K562 (cell line): ENCODE measurements around the gene AMBRA1. TPM values are rescaled to one million over a fixed set of nuclear protein-coding genes. Genes with fewer than 3 reads are reported as not detected.

Experiments
- ASH1L ChIP-seq: fragments of 450-650 bp; IDR thresholded peaks from 2 replicates; pipeline ENCODE4 v1.6.1; 2018; ENCODE audit warnings: borderline replicate concordance, mild to moderate bottlenecking, low read depth; ENCODE audit not compliant: partially characterized antibody
- BCL6 ChIP-seq: fragments of 250-450 bp; sonication (Bioruptor Pico); IDR thresholded peaks from 2 replicates; pipeline ENCODE4 v1.4.0; 2020
- EP400 ChIP-seq: fragments of 450-650 bp; IDR thresholded peaks from 2 replicates; pipeline ENCODE4 v1.6.1; 2017; ENCODE audit warnings: antibody characterized with exemption, mild to moderate bottlenecking, moderate library complexity
- ETV5 ChIP-seq: sonication (generic); formaldehyde crosslinking; IDR thresholded peaks from 2 replicates; pipeline ENCODE4 v1.4.0; 2020; ENCODE audit warnings: low read depth, mild to moderate bottlenecking, missing genetic modification reagents
- RBM15 ChIP-seq: fragments of 200-400 bp; formaldehyde crosslinking; IDR thresholded peaks from 2 replicates; pipeline ENCODE4 v1.6.1; 2018; ENCODE audit warnings: mild to moderate bottlenecking, low read length, moderate library complexity; ENCODE audit not compliant: insufficient read depth
- TFAM ChIP-seq: fragments of 250-450 bp; sonication (Bioruptor Pico); conservative IDR thresholded peaks from 2 replicates; pipeline ENCODE4 v1.5.0; 2021; ENCODE audit warnings: mild to moderate bottlenecking, moderate library complexity
- ZKSCAN8 ChIP-seq: fragments of 200-800 bp; sonication (Bioruptor generic); IDR thresholded peaks from 2 replicates; pipeline ENCODE4 v1.6.1; 2016; ENCODE audit warnings: missing genetic modification characterization, missing compliant biosample characterization
- ZNF146 ChIP-seq: IDR thresholded peaks from one replicate; pipeline ENCODE4 v1.6.1; 2018; ENCODE audit warnings: missing compliant biosample characterization; ENCODE audit not compliant: unreplicated experiment
- ZNF217 ChIP-seq: sonication (generic); formaldehyde crosslinking; IDR thresholded peaks from 2 replicates; pipeline ENCODE4 v1.8.0; 2022; ENCODE audit warnings: mild to moderate bottlenecking, missing genetic modification reagents
- ZNF77 ChIP-seq: fragments of 250-450 bp; sonication (Bioruptor Pico); IDR thresholded peaks from 2 replicates; pipeline ENCODE4 v1.5.0; 2020
- polyA plus RNA-seq, 8 experiments: library from polyadenylated mRNA; depleted of rRNA in 4 of 8; stranded (reverse) in 5 of 8; unstranded in 3 of 8; fragments of >200 nt; fragmentation: Nextera tagmentation in 2 of 8; fragmentation: Illumina TruSeq in 1 of 8; extraction: Ambion mirVana in 2 of 8; extraction: Trizol in 1 of 8; gene quantifications; 2 replicates each; pipeline versions ENCODE4 v1.2.1 to v1.2.3, GENCODE V29; 2011 to 2014; ENCODE audit warnings: inconsistent platforms in 1 of 8, missing spikeins in 1 of 8
- total RNA-seq, 7 experiments: library from RNA; depleted of rRNA in 6 of 7; stranded (reverse); fragments of >200 nt in 6 of 7; fragmentation: Illumina TruSeq in 2 of 7; extraction: Trizol in 2 of 7; gene quantifications; 2 replicates each; pipeline versions ENCODE4 v1.2.1 to v1.2.3, GENCODE V29; 2011 to 2021; ENCODE audit warnings: low replicate concordance in 1 of 7
- TF ChIP-seq, protein P1 (sequence below): fragments of 450-650 bp; IDR thresholded peaks from 2 replicates; pipeline ENCODE4 v1.7.1; 2018; ENCODE audit warnings: mild to moderate bottlenecking, low read depth; ENCODE audit not compliant: partially characterized antibody
- TF ChIP-seq, protein P2 (sequence below): sonication (generic); formaldehyde crosslinking; IDR thresholded peaks from 2 replicates; pipeline ENCODE4 v1.8.0; 2022; ENCODE audit warnings: mild to moderate bottlenecking, low read depth, missing genetic modification reagents
- TF ChIP-seq, protein P3 (sequence below): fragments of 450-650 bp; IDR thresholded peaks from 2 replicates; pipeline ENCODE4 v1.6.1; 2016; ENCODE audit warnings: borderline replicate concordance
- TF ChIP-seq, protein P4 (sequence below): sonication (generic); formaldehyde crosslinking; IDR thresholded peaks from 2 replicates; pipeline ENCODE4 v1.8.0; 2022; ENCODE audit warnings: missing genetic modification reagents, mild to moderate bottlenecking, borderline replicate concordance

The AMBRA1 gene
- total and polyA plus RNA-seq, 9 of the 15 experiments (the other 6 are each of a cell fraction or from before 2014, with no cell fraction given), result 0.15 to 24.5 (median 13.0) TPM

DNA sequence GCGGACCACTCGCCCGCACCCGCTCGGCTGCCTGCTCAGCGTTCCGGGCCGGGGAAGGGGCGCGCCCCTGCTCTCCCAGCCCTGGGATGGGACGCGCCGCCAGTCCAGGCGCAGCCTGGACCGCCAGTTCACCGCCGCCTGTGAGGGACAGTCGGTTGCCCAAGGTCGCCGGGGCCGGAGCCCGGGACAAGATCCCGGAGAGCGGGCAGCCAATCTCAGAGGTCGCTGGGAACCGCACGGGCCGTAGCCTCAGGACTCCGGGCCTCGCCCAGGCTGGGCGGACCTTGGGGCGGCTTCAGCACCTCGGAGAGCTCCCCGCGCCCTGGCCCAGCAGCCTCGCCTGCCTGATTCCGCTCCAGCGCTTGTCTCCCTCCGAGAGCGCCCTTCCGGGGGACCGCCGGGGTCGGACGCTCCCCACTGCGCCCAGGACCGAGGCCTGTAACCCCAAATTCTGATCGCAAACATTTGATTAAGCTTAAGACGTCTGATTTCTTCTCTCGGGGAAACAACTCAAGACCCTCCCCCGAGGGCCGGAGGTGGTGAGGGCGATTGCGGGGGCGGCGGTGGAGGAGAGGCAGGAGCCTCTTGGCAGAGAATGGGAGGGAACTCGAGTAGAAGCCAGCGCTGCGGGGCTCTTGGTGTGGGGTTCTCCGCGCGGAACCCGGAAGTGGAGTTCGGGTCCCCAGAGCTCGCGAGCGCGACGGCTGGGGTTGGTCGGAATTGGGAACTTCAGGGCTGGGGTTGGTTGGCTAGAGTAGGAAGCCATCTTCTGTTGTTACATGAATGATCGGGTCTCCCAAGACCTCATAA, 201.2 kb downstream of the AMBRA1 start (continued):
- TF ChIP-seq, protein P1, sequence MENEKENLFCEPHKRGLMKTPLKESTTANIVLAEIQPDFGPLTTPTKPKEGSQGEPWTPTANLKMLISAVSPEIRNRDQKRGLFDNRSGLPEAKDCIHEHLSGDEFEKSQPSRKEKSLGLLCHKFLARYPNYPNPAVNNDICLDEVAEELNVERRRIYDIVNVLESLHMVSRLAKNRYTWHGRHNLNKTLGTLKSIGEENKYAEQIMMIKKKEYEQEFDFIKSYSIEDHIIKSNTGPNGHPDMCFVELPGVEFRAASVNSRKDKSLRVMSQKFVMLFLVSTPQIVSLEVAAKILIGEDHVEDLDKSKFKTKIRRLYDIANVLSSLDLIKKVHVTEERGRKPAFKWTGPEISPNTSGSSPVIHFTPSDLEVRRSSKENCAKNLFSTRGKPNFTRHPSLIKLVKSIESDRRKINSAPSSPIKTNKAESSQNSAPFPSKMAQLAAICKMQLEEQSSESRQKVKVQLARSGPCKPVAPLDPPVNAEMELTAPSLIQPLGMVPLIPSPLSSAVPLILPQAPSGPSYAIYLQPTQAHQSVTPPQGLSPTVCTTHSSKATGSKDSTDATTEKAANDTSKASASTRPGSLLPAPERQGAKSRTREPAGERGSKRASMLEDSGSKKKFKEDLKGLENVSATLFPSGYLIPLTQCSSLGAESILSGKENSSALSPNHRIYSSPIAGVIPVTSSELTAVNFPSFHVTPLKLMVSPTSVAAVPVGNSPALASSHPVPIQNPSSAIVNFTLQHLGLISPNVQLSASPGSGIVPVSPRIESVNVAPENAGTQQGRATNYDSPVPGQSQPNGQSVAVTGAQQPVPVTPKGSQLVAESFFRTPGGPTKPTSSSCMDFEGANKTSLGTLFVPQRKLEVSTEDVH, result no peak
- TF ChIP-seq TFAM (CRISPR knock-in tag), result no peak
- no peak for TF ChIP-seq ZKSCAN8
- TF ChIP-seq ASH1L, result no peak
- TF ChIP-seq, protein P2, sequence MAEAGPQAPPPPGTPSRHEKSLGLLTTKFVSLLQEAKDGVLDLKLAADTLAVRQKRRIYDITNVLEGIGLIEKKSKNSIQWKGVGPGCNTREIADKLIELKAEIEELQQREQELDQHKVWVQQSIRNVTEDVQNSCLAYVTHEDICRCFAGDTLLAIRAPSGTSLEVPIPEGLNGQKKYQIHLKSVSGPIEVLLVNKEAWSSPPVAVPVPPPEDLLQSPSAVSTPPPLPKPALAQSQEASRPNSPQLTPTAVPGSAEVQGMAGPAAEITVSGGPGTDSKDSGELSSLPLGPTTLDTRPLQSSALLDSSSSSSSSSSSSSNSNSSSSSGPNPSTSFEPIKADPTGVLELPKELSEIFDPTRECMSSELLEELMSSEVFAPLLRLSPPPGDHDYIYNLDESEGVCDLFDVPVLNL (CRISPR knock-in tag), result peak; percentile 72; the same call in 1 of the 2 replicates
- no peak for TF ChIP-seq RBM15
- no peak for TF ChIP-seq BCL6 (CRISPR knock-in tag)
- TF ChIP-seq ETV5 (CRISPR knock-in tag), result peak; percentile 91
- TF ChIP-seq, protein P3, sequence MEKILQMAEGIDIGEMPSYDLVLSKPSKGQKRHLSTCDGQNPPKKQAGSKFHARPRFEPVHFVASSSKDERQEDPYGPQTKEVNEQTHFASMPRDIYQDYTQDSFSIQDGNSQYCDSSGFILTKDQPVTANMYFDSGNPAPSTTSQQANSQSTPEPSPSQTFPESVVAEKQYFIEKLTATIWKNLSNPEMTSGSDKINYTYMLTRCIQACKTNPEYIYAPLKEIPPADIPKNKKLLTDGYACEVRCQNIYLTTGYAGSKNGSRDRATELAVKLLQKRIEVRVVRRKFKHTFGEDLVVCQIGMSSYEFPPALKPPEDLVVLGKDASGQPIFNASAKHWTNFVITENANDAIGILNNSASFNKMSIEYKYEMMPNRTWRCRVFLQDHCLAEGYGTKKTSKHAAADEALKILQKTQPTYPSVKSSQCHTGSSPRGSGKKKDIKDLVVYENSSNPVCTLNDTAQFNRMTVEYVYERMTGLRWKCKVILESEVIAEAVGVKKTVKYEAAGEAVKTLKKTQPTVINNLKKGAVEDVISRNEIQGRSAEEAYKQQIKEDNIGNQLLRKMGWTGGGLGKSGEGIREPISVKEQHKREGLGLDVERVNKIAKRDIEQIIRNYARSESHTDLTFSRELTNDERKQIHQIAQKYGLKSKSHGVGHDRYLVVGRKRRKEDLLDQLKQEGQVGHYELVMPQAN, result peak; percentile 87
- no peak; the same call in 1 of the 2 replicates for TF ChIP-seq ZNF217
- no peak for TF ChIP-seq EP400
- peak; percentile 24 for TF ChIP-seq ZNF146 (CRISPR knock-in tag)
- TF ChIP-seq ZNF77 (CRISPR knock-in tag), result no peak
- TF ChIP-seq, protein P4, sequence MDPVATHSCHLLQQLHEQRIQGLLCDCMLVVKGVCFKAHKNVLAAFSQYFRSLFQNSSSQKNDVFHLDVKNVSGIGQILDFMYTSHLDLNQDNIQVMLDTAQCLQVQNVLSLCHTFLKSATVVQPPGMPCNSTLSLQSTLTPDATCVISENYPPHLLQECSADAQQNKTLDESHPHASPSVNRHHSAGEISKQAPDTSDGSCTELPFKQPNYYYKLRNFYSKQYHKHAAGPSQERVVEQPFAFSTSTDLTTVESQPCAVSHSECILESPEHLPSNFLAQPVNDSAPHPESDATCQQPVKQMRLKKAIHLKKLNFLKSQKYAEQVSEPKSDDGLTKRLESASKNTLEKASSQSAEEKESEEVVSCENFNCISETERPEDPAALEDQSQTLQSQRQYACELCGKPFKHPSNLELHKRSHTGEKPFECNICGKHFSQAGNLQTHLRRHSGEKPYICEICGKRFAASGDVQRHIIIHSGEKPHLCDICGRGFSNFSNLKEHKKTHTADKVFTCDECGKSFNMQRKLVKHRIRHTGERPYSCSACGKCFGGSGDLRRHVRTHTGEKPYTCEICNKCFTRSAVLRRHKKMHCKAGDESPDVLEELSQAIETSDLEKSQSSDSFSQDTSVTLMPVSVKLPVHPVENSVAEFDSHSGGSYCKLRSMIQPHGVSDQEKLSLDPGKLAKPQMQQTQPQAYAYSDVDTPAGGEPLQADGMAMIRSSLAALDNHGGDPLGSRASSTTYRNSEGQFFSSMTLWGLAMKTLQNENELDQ (CRISPR knock-in tag), result 0 out of 2 replicates have a peak, but pooled peaks have one; percentile 82
